ENCODE measurements around the gene SRSF8.
"Not testable (repeated sequence)": the region's sequence is repeated elsewhere in the genome, so short reads cannot be mapped to it uniquely, and the experiment has no call there.

SRSF8 gene, protein sequence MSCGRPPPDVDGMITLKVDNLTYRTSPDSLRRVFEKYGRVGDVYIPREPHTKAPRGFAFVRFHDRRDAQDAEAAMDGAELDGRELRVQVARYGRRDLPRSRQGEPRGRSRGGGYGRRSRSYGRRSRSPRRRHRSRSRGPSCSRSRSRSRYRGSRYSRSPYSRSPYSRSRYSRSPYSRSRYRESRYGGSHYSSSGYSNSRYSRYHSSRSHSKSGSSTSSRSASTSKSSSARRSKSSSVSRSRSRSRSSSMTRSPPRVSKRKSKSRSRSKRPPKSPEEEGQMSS

DNA sequence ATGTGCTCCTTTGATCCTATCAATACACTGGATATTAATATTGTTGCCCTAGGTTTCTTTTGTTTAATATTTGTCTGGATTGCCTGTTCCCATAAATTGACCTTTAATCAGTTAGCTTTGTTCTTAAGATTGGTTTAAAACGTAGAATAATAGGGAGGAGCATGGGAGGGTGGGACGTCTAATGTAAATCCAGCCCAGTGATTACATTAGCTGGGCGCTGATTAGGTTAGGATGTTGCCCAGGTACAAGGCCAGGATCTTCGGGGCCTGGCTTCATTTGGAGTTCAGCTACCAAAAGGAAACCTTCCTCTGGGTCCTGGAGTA, at the start of gene SRSF8:
TSS of gene SRSF8 (plus strand) at position 204 of the 323 bp plus-strand sequence. CDS start 308 bp downstream, outside the sequence.
- no peak for DNase-seq (ENCODE audit: low read depth)

GRCh38 chr11:95021468-95021867, 45.3 kb upstream of the SRSF8 start:
- not testable (repeated sequence) for DNase-seq (ENCODE audit: low read depth)

GRCh38 chr11:95024958-95025357, 41.8 kb upstream of the SRSF8 start, which contains the start of gene KDM4E:
Gene KDM4E (plus strand): TSS chr11:95025258. CDS start chr11:95025558, 300 bp downstream.
- no peak for DNase-seq (ENCODE audit: low read depth)

DNA sequence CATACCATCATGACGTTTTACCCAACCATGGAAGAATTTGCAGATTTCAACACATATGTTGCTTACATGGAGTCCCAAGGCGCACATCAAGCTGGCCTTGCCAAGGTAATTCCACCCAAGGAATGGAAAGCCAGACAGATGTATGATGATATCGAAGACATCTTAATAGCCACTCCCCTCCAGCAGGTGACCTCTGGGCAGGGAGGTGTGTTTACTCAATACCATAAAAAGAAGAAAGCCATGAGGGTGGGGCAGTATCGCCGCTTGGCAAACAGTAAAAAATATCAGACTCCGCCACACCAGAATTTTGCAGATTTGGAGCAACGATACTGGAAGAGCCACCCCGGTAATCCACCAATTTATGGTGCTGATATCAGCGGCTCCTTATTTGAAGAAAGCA, 41.1 kb upstream of the SRSF8 start:
- DNase-seq (ENCODE audit: low read depth), result not testable (repeated sequence)

- no peak for DNase-seq (ENCODE audit: low read depth)
These were observed 38.4 kb upstream of the SRSF8 start for GRCh38 chr11:95028357-95028756.

- no peak for DNase-seq (ENCODE audit: low read depth)
These were observed 33.7 kb upstream of the SRSF8 start for GRCh38 chr11:95033051-95033450.

DNA sequence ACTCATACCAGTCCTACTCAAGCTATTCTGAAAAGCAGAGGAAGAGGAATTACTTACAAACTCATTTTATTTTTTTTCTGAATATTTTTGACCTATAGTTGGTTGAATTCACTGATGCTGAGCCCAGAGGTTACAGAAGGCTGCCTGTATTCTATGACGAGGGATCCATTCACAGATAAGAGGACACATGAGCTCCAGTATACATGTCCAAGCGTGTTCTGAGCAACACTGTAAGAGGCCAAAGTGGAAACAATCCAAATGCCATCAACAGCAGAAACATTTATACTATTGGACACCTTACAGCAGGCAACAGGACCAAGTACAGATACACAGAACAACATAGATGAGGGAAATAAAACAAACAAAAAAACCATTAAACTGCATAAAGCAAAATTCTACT, 31.4 kb upstream of the SRSF8 start:
- no peak for DNase-seq (ENCODE audit: low read depth)

DNA sequence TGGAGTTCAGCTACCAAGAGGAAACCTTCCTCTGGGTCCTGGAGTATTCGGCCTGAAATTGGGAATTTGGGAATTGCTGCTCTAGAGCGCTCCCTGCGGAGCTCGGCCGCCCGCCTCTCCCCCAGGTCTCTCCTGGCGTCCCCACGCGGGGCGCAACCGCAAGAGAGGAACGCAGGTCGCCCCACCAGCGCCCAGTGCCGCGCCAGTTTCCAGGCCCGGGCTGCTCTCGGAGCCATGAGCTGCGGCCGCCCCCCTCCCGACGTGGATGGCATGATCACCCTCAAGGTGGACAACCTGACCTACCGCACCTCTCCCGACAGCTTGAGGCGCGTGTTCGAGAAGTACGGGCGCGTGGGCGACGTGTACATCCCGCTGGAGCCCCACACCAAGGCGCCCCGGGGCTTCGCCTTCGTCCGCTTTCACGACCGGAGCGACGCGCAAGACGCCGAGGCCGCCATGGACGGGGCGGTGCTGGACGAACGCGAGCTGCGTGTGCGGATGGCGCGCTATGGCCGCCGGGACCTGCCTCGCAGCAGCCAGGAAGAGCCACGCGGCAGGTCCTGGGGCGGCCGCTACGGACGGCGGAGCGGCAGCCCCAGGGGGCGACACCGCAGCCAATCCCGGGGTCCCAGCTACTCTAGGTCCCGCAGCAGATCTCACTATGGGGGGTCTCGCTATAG, 29.2 kb upstream of the SRSF8 start:
- not testable (repeated sequence) for DNase-seq (ENCODE audit: low read depth)

- DNase-seq (ENCODE audit: low read depth), result no peak
These were observed 24.5 kb upstream of the SRSF8 start for GRCh38 chr11:95042239-95042638.

GRCh38 chr11:95042906-95043305, 23.8 kb upstream of the SRSF8 start:
- DNase-seq (ENCODE audit: low read depth), result no peak

GRCh38 chr11:95044010-95044409, 22.7 kb upstream of the SRSF8 start:
- DNase-seq (ENCODE audit: low read depth), result no peak

GRCh38 chr11:95045812-95046211, 20.9 kb upstream of the SRSF8 start:
- no peak for DNase-seq (ENCODE audit: low read depth)

DNA sequence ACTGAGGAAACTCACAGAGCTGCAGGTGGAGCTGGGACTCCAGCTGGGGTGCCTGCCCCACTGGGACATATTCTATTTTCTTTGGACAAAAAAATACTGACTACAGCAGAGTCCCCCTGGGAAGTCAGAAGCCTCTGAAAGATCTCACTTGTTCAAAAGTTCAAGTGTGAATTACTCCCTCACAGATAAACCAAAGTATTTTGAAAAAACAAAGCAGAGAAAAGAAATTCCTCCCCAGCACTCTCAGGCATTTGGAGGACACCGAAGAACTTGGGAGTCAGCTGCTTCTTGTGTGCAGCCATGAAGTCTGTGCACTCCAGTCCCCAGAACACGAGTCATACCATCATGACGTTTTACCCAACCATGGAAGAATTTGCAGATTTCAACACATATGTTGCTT, 17.6 kb upstream of the SRSF8 start, which contains the start of gene KDM4F:
TSS of gene KDM4F (plus strand) at position 301 of the 400 bp plus-strand sequence.
- DNase-seq (ENCODE audit: low read depth), result not testable (repeated sequence)

GRCh38 chr11:95050595-95051202, 16.0 kb upstream of the SRSF8 start:
- DNase-seq (ENCODE audit: low read depth), result no peak

DNA sequence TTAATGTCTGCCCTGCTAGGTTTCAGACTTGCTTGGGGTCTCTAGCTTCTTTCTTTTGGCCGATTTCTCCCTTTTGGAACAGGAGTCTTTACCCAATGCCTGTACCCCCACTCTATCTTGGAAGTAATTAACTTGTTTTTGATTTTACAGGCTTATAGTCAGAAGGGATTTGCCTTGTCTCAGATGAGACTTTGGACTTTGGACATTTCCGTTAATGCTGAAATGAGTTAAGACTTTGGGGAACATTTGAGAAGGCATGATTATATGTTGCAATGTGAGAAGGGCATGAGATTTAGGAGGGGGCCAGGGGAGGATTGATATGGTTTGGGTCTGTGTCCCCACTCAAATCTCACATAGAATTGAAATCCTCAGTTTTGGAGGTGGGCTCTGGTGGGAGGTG, 12.4 kb upstream of the SRSF8 start:
- no peak for DNase-seq (ENCODE audit: low read depth)

- DNase-seq (ENCODE audit: low read depth), result no peak
These were observed 11.3 kb upstream of the SRSF8 start for GRCh38 chr11:95055283-95055897.

GRCh38 chr11:95057959-95058358, 8.8 kb upstream of the SRSF8 start:
- DNase-seq (ENCODE audit: low read depth), result no peak

DNA sequence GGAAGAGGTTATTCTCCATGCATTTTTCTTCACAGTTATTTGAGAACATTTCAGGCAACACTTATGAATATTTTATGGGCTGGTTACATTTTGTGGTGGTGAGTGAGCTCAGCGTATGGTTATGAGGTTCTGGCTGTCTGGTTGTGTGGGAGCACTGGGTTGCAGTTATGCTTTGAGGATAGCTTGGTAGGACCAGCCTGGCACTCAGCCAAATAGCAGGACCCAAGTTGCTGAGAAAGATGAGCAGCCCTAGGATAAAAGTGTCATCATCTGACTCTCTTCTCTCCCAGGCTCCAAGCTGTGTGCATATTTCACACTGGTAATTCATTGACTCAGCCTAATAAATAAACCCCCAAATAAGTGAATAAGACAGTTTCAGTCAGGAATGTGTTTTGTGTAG, 8.1 kb upstream of the SRSF8 start:
- DNase-seq (ENCODE audit: low read depth), result no peak

DNA sequence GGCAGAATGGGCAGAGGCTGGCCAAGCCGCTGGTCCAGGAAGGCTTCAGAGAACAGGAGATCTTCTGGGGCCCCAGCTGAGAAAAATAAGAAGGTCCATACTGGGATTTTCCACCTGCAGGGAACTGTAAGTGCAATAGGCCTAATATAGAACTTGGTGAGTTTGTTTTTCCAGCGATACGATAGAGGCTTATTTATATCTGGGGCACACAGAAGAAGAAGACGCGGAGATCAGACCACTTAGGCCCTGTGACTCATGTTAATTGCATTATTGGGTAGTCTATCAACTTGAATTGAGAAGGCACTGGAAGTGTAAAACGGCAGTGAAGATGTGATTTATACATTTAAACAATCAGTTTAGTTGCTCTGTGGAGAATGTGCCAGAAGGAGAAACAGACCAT, 7.7 kb upstream of the SRSF8 start:
- DNase-seq (ENCODE audit: low read depth), result no peak

DNA sequence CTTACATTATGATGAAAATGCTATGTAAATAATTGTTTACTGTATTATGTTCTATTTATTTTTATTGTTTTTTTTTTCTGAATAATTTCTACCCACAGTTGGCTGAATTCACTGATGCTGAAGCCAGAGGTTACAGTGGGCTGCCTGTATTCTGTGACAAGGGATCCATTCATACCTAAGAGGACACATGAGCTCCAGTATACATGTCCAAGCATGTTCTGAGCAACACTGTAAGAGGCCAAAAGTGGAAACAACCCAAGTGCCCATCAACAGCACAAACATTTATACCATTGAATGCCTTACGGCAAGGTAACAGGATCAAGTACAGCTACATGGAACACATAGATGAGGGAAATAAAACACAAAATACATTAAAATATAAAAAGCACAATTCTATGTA, 1.4 kb upstream of the SRSF8 start:
- DNase-seq (ENCODE audit: low read depth), result no peak

DNA sequence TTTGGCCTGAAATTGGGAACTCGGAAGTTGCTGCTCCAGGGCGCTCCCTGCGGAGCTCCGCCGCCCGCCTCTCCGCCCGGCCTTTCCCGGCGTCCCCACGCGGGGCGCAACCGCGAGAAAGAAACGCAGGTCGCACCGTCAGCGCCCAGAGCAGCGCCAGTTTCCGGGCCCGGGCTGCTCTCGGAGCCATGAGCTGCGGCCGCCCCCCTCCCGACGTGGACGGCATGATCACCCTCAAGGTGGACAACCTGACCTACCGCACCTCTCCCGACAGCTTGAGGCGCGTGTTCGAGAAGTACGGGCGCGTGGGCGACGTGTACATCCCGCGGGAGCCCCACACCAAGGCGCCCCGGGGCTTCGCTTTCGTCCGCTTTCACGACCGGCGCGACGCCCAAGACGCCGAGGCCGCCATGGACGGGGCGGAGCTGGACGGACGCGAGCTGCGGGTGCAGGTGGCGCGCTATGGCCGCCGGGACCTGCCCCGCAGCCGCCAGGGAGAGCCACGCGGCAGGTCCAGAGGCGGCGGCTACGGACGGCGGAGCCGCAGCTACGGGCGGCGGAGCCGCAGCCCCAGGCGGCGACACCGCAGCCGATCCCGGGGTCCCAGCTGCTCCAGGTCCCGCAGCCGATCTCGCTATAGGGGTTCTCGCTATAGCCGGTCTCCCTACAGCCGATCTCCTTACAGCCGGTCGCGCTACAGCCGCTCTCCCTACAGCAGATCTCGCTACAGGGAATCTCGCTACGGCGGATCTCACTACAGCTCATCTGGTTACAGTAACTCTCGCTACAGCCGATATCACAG, 521 bp downstream of the SRSF8 start:
- DNase-seq (ENCODE audit: low read depth), result peak; percentile 58

- no peak for DNase-seq (ENCODE audit: low read depth)
These were observed 1.1 kb downstream of the SRSF8 start for GRCh38 chr11:95067841-95068219.
